Measurements from ENCODE around the gene RAB11FIP5.

The RAB11FIP5 gene

GRCh38 chr2:73031095-73031678 lies 81.6 kb downstream of the RAB11FIP5 start:
- DNase-seq = no peak

DNA sequence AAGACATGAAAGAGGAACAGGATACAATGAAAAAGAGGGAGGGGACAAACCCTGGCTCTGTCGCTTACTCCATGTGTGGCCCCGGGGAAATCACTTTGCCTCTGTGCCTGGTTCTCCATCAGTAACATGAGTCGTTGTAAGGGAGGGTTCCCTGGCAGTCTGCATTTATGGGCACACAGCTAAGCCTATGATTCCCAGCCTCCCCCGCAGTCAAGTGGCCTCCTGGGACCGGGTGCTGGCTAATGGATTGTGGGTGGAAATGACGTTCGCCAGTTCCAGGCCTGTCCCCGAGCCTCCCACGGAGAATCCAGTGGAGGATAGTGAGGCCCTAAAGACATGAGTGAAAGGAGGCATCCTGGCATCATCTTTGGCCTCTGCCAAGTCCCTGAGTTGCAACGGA lies 83.9 kb downstream of the RAB11FIP5 start:
- DNase-seq = no peak

- no peak for DNase-seq
Observed at GRCh38 chr2:73027340-73027739, 85.4 kb downstream of the RAB11FIP5 start.

- DNase-seq = no peak
Observed at GRCh38 chr2:73023497-73023896, 89.3 kb downstream of the RAB11FIP5 start.
